Left forelimb (tissue), 1 donor: Measurements from ENCODE around the gene CCDC9B.

ENCODE experiments used
- DNase-seq: peaks from one replicate; pipeline ENCODE4 v3.0.0-alpha.2; 2018; ENCODE audit warnings: low spot score

CCDC9B gene

DNA sequence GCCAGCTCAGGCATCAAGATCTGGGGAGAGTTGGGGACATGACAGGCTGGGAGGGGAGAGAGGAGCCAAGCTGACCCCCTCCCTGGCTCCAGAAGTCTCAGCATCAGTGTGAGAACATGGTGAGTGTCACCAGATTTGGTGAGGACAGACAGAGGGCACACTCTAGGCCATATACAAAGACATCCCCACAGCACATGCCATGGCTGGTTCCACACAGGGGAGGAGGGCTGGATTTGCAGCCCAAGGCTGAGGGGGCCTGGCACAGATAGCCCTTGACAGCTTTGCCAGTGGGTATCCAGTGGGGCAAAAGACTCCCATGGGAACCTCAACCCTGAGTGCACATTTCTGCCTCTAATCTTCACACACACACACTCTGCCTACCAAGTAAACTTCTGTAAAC, 47.7 kb downstream of the CCDC9B start:
- DNase-seq, result no peak

GRCh38 chr15:40292246-40292645, 48.5 kb downstream of the CCDC9B start:
- no peak for DNase-seq

GRCh38 chr15:40290918-40291574, 49.7 kb downstream of the CCDC9B start:
- peak; percentile 75 for DNase-seq

DNA sequence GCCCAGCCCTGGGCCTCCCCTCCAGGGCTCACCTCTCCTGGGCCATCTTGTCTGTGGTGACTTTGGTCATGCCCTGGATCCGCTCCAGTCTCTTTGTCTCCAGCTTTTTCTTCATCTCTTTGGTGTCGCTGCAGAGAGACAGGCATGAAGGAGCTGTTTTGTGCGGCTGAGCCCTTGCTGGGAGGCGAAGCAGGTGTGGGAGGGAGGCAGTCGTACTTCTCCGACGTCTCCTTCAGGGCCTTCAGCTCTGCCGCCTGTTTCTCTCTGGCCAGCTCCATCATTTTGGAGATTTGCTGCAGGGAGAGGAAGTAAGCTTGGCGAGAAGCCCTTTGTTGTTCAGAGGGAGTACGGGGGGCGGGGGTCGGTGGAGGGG, 50.2 kb downstream of the CCDC9B start:
- no peak for DNase-seq

GRCh38 chr15:40289140-40289775, 51.5 kb downstream of the CCDC9B start:
- no peak for DNase-seq

- no peak for DNase-seq
Measured at GRCh38 chr15:40287968-40288367, 52.8 kb downstream of the CCDC9B start.

GRCh38 chr15:40287505-40287904, 53.2 kb downstream of the CCDC9B start:
- no peak for DNase-seq

GRCh38 chr15:40286794-40287193, 53.9 kb downstream of the CCDC9B start:
- no peak for DNase-seq

DNA sequence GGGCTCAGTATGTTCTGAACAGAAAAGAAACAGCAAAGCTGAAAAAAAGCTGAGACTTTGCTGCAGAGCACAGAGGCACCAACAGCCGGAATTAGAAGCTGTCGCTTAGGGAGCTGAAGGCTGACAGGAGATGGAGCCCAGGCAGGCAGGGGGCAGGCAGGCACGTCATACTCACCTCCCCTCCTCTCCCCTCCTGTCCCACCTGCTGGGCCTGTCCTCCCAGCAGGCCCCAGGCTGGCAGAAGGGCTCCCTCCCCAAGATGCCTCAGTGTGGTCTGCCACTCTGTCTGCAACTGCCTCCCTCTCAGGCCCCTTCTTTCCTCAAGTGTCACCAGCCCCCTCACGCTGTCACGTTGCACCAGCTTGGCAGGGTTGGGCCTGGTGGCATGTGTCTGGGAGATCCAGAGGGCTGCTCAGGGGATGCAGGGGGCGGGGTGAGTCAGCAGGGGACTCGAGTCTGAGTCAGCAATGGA, 54.6 kb downstream of the CCDC9B start:
- no peak for DNase-seq

- DNase-seq, result no peak
Measured at GRCh38 chr15:40285554-40286011, 55.2 kb downstream of the CCDC9B start.

- no peak for DNase-seq
Measured at GRCh38 chr15:40285151-40285550, 55.6 kb downstream of the CCDC9B start.

DNA sequence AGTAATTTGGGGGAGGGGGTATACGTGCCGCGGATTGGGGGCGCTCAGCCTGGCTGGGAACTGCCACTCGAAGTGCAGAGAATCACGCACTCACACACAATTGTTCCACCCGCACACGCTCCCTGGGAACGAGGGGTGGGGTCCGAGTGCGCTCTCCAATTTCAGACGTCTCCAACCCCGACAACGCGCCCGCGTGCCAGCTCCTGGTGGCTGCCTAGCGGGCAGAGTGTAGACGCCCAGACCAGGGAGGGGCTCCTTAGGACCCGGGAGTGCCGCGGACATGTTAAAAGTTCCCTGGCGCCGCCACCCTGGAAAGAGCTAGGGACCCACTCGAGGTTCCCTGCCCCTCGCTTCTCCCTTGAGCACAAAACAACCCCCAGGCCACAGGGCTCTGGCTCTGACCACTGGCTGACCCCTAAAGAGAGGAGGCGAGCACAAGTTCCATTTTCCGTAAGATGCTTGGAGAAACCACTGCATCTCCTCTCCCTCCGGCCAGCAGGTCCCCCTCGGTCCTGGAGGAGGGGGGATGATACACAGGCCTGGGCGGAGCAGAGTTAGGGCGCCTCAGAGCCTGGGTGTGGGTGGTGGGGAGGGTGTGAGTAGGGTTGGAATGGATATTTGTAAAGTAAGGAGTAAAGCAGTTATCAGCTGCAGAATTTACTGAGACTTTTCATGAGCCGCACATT, 57.0 kb downstream of the CCDC9B start:
- DNase-seq, result no peak

- DNase-seq, result no peak
Measured at GRCh38 chr15:40282869-40283614, 57.7 kb downstream of the CCDC9B start, which contains the start of gene ANKRD63. ANKRD63 (minus strand) TSS chr15:40283064; CDS start chr15:40282586, 478 bp downstream.

DNA sequence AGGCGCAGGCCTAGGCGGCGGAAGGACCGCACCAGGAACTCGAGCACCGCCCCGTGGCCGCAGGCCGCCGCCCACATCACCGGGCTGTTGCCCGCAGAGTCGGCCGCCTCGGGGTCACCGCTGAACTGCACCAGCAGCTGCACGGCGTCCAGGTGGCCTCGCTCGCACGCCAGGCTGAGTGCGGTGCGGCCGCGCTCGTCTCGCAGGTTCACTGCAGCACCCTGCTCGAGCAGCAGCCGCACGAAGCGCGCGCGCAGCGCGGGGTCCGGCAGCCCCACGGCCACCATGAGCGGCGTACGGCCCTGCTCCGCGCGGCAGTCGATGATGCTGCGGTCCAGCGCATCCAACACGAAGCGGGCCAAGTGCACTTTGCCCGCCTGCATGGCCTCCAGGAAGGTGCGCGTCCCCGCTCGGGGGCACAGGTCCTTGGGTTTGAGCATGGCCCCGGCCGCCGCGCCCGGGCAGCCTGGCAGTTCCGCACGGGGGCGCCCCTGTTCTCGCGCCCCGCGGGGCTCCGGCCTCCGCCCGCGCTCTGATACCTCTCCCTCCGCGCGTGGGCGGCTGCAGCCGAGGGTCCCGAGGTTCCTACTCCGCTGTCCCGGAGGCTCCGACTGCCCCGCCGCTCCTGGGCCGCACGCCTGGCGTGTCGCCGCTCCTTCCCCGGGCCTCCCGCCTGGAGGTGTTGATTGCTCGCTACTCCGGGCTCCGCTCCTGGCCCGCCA, 58.4 kb downstream of the CCDC9B start:
- DNase-seq, result no peak

GRCh38 chr15:40281801-40282146, 59.0 kb downstream of the CCDC9B start:
- DNase-seq, result no peak
